SKM-1 treated with dmso at 0.1 percent for 144 hours (cell line): ENCODE data around the gene ZC3H7A.
A peak's percentile ranks its signal among the peaks of the same experiment; 100 is the strongest.
"Not testable (repeated sequence)": the region's sequence is repeated elsewhere in the genome, so short reads cannot be mapped to it uniquely, and the experiment has no call there.

Source experiments
- DNase-seq: peaks from one replicate; lab custom pipeline; 2025; ENCODE audit not compliant: unreplicated experiment; lab: John Stamatoyannopoulos, UW

ZC3H7A gene

GRCh38 chr16:11801481-11802021 lies 4.5 kb upstream of the ZC3H7A start:
- DNase-seq, result no peak

- peak; percentile 48 for DNase-seq
Observed at GRCh38 chr16:11800382-11800718, 3.3 kb upstream of the ZC3H7A start.

- peak; percentile 63 for DNase-seq
Observed at GRCh38 chr16:11799509-11800381, 2.7 kb upstream of the ZC3H7A start.

- no peak for DNase-seq
Observed at GRCh38 chr16:11799017-11799381, 1.9 kb upstream of the ZC3H7A start.

- DNase-seq, result no peak
Observed at GRCh38 chr16:11797957-11798299, 870 bp upstream of the ZC3H7A start.

GRCh38 chr16:11796227-11797165 lies 562 bp downstream of the ZC3H7A start:
- DNase-seq, result no peak

GRCh38 chr16:11795887-11796226 lies 1.2 kb downstream of the ZC3H7A start:
- no peak for DNase-seq

- DNase-seq, result no peak
Observed at GRCh38 chr16:11794996-11795886, 1.8 kb downstream of the ZC3H7A start.

GRCh38 chr16:11794447-11794846 lies 2.6 kb downstream of the ZC3H7A start:
- DNase-seq, result no peak

- no peak for DNase-seq
Observed at GRCh38 chr16:11793840-11794239, 3.2 kb downstream of the ZC3H7A start.

- DNase-seq, result no peak
Observed at GRCh38 chr16:11792410-11793241, 4.4 kb downstream of the ZC3H7A start.

- no peak for DNase-seq
Observed at GRCh38 chr16:11791144-11791828, 5.8 kb downstream of the ZC3H7A start.

GRCh38 chr16:11788914-11789313 lies 8.1 kb downstream of the ZC3H7A start:
- no peak for DNase-seq

GRCh38 chr16:11784980-11785599 lies 12.0 kb downstream of the ZC3H7A start:
- not testable (repeated sequence) for DNase-seq

- not testable (repeated sequence) for DNase-seq
Observed at GRCh38 chr16:11784381-11784780, 12.7 kb downstream of the ZC3H7A start.

- DNase-seq, result no peak
Observed at GRCh38 chr16:11784038-11784369, 13.1 kb downstream of the ZC3H7A start.

GRCh38 chr16:11783319-11784037 lies 13.6 kb downstream of the ZC3H7A start:
- no peak for DNase-seq

- no peak for DNase-seq
Observed at GRCh38 chr16:11781773-11782172, 15.3 kb downstream of the ZC3H7A start.
